HG03064 (cell line): Measurements from ENCODE around the gene B9D2.
"Not testable (repeated sequence)": the region's sequence is repeated elsewhere in the genome, so short reads cannot be mapped to it uniquely, and the experiment has no call there.

Experiments
- ATAC-seq: cut with Tn5 transposase; IDR thresholded peaks from one replicate; pipeline ENCODE4 v1.9.1; 2021; ENCODE audit warnings: low read depth; ENCODE audit not compliant: unreplicated experiment

The B9D2 gene

DNA sequence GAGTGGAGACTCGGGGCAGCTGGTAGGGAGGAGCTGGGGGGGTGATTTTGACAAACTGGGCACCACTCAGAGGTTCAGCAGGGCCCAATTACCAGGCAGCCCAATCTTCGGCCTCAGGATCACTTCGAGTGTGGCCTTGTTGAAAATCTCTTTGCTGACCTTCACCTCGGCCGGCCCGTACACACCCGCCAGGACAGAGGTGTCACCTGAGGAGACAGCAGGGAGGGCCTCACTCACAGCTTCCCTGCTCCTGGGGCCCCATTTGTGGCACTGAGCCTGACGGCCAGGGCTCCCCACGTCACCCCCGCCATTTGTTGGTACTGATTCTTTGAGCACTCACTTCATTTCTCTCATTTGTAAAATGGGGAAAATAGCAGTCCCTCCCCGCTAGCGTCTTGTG, 28.8 kb upstream of the B9D2 start:
- no peak for ATAC-seq

DNA sequence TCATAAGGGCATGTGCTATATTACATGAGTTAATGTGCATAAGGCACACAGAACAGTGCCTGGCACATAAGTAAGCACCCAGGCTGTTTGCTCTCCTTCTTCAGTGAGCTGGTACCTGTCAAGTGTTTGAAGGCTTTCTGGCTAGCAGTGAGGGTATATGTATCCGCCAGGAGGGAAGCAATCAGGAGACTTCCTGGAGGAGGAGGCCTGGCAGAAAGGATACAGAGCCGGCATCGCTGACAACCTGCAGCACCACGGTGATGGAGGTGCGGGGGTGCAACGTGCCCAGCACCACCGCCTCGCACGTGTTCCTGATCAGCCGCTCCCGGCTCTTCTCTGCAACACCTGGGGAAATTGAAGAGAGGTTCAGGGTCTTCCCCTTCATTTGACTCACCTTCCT, 27.7 kb upstream of the B9D2 start:
- ATAC-seq: no peak

DNA sequence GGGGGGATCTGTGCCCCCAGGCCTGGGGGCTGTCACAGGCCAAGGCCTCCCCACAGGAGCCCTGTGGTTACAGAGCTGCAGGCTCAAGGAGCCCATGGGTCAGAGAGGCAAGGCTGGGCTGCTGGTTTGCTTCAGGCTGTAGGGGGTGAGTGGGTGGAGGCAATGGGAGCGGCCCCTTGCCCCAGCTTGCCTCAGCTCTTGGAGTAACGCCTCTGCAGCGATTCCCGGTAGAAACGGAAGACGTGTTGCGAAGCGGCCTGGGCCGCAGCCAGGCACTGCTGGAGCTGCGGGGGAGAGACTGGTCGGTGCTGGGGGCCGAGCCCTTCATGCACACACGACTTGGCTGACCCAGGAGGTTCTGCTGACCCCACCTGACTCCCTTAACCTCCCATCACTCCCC, 22.5 kb upstream of the B9D2 start:
- ATAC-seq: no peak

DNA sequence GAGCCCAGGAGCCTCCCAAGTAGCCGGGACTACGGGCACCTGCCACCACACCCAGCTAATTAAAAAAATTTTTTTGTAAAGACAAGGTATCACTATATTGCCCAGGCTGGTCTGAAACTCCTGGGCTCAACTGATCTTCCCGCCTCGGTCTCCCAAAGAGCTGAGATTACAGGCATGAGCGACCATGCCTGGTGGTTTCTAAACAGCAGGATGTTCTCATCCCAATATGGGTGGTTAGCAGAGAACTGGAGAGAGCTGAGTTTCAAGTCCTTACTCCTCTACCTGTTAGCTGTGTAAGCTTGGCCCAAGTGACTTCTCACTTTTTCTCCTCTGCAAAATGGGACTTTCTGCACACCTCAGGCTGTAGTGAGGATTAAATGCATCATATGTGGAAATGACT, 20.4 kb upstream of the B9D2 start:
- no peak for ATAC-seq

DNA sequence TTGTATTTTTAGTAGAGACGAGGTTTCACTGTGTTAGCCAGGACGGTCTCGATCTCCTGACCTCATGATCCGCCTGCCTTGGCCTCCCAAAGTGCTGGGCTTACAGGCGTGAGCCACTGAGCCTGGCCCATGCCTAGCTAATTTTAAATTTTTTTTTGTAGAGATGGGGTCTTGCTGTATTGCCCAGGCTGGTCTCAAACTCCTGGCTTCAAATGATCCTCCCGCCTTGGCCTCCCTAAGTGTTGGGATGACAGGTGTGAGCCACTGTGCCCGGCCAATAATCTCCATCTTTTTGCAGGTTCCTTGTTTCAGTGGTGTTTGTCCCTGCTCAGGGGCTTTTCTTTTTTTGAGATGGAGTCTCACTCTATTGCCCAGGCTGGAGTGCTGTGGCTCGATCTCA, 17.6 kb upstream of the B9D2 start:
- not testable (repeated sequence) for ATAC-seq

DNA sequence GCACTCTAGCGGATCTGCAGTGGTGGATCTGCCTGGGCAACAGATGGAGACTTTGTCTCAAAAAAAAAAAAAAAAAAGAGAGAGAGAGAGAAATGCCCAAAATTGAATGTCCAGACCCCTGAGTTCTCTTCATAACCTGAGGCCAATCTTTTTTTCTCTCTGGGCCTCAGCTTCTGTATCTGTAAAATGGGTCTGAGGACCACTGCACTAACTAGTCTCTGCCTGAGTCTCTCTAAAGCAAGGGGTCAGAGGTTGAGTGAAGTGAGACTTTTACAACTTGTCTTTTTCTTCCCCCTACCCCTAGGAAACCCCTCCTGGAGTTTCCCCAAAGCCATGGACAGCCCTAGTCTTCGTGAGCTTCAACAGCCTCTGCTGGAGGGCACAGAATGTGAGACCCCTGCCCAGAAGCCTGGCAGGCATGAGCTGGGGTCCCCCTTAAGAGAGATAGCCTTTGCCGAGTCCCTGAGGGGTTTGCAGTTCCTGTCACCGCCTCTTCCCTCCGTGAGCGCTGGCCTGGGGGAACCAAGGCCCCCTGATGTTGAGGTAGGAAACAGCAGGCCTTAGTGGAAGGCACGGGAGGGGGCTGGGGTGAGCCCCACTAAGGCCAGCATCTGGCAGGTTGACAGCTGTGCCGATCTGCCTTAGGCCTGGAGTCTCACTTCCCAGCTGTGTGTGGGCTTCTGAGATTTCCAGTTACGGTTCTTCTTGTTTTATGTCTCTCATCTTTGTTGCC, 14.2 kb upstream of the B9D2 start:
- no peak for ATAC-seq

DNA sequence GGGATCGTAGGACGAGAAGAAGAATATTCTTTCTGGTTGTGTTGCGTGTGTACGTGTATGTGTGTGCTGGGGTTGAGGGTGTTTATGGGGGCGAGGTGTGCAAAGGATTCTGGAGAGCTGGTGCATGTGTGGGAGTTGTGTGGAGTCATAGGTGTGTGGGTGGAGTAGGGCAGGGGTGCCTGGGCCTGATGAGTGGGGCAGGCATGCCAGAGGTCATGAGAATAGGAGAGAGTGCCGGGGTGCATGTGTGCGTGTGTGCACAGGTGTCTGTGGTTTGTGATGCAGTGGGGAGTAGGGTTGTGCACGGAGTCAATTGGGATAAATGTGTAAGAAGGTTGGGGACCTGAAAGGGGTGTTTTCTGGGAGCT, 13.0 kb upstream of the B9D2 start:
- no peak for ATAC-seq

DNA sequence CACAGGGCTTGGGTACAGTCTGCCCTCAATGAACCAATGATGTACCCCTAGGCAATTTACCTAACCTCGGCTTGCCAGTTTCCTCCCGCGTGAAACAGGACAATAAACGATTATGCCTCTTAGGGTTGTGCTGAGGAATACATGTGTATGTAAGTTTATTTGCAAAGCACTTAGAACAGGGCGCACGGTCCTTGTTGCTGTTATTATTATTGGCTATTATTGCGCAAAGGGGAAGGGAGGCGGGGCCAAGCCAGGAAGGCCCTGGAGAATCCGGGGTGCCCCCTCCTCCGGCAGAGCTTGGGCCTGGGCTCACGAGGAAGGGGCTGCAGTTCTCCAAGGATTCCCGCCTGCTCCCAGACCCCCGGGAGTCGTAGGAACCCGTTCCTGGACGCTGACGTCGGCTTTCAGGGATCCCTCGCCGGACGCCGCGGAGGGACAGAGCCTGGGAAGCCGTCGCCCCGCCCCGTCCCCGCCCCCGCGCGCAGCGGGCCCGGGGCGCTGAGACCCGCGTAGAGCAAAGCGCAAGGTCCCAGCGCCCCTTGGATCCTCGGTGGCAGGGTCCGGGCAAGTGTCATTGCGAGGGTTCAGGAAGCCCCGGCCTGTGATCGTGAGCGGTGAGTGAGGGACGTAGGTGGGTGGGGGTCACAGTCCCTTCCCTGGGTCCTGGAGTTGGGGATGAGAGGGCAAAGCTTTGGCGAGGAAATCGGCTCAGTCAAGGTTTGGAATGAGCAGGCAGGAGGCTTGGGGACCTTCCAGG, 12.5 kb upstream of the B9D2 start, which contains the start of gene TMEM91:
Gene TMEM91 (plus strand): TSS at position 293 of the 757 bp plus-strand sequence. CDS start 1,777 bp downstream, outside the sequence.
- ATAC-seq: no peak

DNA sequence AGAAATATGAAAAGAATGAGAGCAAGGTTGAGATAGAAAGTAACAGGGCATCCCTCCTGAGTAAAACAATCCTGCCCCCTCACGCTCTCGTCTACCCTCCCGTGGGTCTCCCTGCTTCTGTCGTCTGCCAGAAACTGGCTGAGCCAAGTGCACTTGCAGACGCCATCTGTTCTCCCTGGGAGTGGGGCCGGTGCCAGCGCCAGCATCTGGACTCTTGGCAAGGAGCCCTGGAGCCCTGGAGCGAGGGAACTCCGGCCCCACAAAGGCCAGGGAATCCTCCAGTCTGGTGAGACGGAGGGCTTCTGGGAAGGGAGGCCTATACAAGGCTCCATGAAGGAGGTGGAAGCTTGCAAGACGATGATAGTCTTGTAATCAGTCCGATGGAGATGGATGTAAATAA, 10.0 kb upstream of the B9D2 start:
- no peak for ATAC-seq

DNA sequence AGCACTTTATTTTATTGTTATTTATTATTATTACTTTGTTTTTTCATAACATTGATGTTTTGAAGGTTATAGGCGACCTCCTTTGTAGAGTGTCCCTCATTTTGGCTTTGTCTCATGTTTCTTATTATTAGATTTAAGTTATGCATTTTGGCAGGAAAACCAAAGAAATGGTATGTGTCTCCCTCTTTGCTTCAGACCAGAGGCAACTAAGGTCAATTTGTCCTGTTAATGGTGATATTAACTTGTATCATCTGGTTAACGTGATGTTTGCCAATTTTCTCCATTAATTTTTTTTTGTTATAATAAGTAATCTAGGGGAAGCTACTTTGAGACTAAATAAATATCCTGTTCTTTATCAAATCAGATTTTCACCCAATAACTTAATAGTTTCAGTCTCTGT, 8.6 kb upstream of the B9D2 start:
- no peak for ATAC-seq

DNA sequence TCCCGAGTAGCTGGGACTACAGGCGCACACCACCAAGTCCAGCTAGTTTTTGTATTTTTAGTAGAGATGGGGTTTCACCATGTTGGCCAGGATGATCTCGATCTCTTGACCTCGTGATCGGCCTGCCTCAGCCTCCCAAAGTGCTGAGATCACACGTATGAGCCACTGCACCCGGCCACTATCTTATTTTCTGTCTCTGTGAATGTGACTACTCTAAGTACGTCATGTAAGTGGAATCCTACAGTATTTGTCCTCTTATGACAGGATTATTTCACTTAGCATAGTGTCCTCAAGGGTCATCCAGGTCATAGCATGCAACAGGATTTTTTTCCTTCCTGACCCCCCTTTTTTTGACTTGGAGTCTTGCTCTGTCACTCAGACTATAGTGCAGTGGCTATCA, 7.6 kb upstream of the B9D2 start:
- ATAC-seq: no peak

DNA sequence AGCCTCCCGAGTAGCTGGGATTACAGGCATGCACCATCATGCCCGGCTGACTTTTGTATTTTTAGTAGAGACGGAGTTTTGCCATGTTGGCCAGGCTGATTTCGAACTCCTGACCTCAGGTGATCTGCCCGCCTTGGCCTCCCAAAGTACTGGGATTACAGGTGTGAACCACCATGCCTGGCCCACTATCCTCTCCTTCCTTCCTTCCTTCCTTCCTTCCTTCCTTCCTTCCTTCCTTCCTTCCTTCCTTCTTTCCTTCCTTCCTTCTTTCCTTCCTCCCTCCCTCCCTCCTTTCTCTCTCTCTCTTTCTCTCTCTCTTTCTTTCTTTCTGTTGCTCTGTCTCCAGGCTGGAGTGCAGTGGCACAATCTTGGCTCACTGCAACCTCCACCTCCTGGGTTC, 7.2 kb upstream of the B9D2 start:
- not testable (repeated sequence) for ATAC-seq

DNA sequence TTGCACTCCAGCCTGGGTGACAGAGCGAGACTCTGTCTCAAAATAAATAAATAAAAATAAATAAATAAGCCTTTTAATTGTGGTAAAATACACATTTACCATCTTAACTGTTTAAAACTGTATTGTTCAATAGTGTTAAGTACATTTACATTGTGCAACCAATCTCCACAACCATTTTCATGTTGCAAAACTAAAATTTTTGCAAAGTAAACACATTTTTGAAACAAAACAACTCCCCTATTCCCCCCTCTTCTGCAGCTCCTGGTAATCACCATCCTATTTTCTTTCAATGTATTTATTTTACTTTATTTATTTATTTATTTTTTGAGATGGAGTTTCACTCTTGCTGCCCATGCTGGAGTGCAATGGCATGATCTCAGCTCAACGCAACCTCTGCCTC, 5.8 kb upstream of the B9D2 start:
- no peak for ATAC-seq

DNA sequence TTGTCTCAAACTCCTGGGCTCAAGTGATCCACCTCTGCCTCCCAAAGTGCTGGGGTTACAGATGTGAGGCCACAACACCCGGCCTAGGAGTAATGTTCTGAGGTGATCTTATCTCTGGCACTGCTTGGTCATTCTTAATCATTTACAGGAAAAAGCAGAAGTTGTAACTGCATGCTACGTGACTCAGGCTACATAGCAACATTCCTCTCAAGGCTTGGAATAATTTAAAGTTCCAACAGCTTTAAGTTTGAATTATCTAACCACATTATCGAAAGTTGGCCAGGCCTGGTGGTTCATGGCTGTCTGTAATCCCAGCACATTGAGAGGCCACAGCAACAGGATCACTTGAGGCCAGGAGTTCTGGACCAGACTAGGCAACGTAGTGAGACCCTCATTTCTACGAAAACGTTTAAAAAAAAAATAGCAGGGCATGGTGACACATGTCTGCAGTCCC, 3.9 kb upstream of the B9D2 start:
- no peak for ATAC-seq

DNA sequence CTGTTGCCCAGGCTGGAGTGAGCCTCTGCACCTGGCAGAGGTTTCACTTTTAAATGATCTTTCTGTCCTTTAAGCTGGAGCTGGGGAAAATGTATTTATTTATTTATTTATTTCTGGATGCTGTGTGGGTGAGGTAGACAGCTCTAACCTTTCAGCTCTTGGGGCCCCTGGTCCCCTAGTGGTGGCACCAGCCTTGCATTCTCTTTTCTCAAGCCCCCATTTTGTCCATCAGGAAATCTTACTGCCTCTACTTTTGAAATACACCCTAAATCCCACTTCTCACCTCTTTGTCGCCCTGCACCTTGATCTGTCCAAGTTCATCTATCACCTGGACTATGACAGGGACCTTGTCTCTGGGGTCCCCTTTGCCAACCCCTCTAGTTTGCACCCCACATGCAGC, 2.1 kb upstream of the B9D2 start:
- ATAC-seq: no peak

DNA sequence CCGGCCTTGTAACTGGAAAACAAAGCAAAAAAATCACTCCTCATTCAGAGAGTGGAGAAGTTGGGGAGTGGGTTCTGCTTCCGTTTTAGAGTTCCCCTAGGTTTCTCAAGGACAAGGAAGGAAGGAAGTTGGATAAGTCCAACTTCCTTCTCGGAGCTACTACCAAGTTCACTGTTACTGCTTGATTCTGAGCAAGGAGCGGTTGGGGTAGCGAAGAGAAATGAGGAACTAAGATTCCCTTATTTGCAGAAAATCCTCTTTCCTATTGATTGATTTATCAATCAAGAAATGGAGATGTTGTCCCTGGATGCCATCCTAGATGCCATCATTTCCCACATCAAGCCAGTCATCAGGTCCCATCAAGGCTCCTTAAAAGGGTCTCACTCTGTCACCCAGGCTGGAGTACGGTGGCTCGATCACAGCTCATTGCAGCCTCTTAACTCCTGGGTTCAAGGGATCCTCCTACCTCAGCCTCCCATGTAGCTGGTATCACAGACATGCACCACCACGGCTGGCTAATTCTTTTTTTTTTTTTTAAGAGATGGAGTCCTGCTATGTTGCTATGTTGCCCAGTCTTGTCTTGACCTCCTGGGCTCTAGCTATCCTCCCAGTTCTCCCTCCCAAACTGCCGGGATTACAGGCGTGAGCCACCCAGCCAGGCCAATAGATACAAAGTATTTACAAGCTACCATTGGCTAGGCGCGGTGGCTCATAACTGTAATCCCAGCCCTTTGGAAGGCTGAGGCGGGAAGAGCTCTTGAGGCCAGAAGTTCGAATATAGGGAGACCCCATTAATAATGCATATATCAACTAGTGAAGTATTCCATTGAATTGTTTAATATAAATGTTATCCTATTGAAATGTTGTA, 809 bp upstream of the B9D2 start:
- no peak for ATAC-seq

DNA sequence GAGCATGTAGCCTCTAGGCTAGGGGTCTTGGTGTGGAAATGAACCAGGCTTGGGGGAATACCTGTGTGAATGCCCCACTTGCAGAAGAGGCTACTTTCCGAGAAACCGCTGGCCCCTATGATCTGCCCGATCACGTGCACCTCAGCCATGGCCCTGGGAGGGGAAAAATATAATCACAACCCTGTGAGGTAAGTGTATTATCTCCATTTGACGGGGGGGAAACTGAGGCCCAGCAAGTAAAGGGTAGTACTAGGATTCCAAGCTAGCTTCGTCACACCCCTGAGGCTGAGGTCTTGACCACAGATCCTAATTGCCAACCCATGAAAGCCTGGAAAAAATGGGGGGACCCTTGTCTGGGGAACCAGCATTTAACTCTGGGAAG, 587 bp downstream of the B9D2 start:
- ATAC-seq: no peak

DNA sequence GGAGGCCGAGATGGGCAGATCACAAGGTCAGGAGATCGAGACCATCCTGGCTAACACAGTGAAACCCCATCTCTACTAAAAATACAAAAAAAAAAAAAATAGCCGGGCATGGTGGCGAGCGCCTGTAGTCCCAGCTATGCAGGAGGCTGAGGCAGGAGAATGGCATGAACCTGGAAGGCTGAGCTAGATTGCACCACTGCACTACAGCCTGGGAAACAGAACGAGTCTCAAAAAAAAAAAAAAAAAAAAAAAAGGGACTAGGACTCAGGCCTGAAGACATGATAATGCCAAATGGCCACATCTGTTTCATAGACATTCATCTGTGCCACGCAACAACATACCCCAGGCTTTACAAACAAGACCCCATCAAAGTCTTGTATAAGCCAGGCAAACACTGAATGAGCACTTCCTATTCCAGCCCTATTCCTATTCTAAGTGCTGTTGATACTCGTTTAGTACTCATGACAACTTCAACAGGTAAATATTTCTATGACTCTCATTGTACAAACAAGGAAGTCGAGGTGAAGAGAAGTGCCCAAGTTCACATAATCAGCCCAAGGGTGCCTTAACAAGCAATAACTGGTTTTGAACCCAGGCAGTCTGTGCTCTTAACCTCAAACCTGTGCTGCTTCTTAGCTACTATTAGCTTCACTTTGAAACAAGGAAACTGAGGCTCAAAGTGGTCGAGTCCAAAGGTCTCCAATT, 1.7 kb downstream of the B9D2 start:
- ATAC-seq: no peak

DNA sequence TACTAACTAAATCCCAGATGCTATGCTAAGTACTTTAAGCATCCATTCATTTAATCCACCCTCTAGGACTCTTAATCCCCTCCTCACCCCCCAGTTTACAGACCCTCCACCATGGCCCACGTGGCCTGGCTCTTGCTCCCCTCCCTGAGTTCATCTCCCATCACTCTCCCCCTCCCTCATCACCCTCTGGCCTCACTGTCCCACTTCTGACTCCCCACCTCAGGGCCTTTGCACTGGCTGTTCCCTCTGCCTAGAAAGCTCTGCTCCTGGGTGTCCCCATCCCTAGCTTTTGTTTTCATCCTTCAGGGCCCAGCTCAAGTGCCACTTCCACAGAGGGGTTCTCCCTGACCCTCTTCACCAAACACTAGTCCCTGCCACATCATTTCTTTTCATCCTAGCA, 4.2 kb downstream of the B9D2 start:
- ATAC-seq: no peak

DNA sequence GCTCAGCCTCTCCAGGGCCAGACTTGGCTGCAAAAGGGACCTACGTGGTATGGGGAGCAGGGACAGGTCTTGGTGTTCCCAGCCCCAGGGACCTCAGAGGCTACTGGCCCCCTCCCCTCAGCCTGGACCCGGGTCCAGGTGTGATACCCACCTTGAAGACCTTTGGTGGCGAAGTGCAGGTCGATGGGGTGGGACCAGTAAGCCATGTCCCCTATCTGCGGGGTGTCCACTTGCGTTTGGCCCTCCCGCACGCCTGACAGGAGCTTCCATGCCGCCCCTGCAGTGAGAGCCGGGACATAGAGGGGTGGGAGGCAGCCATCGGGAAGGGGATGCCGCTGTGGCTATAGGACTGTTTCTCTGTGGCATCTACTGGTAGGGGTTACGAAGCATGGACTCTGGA, 6.2 kb downstream of the B9D2 start:
- no peak for ATAC-seq
